Stimulated activated CD4-positive, alpha-beta T cell treated with anti-CD3 and anti-CD28 coated beads, Interleukin-2, amount 100 ng/mL, for 48 hours (primary cell): Measurements from ENCODE around the gene ATF5.
"Not testable (repeated sequence)": the region's sequence is repeated elsewhere in the genome, so short reads cannot be mapped to it uniquely, and the experiment has no call there.

ENCODE experiments used
- DNase-seq, 2 donors: peaks; one replicate each; pipeline ENCODE4 v3.0.0-alpha.2; 2020

The ATF5 gene

GRCh38 chr19:49950956-49951526 lies 22.0 kb downstream of the ATF5 start:
- no peak for DNase-seq

GRCh38 chr19:49951806-49952478 lies 22.9 kb downstream of the ATF5 start:
- DNase-seq = no peak

GRCh38 chr19:49952479-49952836 lies 23.5 kb downstream of the ATF5 start:
- DNase-seq = no peak

GRCh38 chr19:49952906-49953305 lies 23.9 kb downstream of the ATF5 start:
- no peak for DNase-seq

- DNase-seq = no peak
Measured at GRCh38 chr19:49953416-49953815, 24.4 kb downstream of the ATF5 start.

GRCh38 chr19:49954092-49954829 lies 25.3 kb downstream of the ATF5 start:
- DNase-seq = no peak

- DNase-seq = no peak
Measured at GRCh38 chr19:49954933-49955332, 25.9 kb downstream of the ATF5 start.

GRCh38 chr19:49956115-49956495 lies 27.1 kb downstream of the ATF5 start:
- DNase-seq = no peak

GRCh38 chr19:49957262-49957915 lies 28.4 kb downstream of the ATF5 start:
- DNase-seq = no peak

- not testable (repeated sequence) for DNase-seq
Measured at GRCh38 chr19:49958144-49958543, 29.1 kb downstream of the ATF5 start.

GRCh38 chr19:49958596-49958995 lies 29.6 kb downstream of the ATF5 start:
- DNase-seq = not testable (repeated sequence)

GRCh38 chr19:49959892-49960291 lies 30.9 kb downstream of the ATF5 start:
- DNase-seq = not testable (repeated sequence)

GRCh38 chr19:49960980-49961379 lies 32.0 kb downstream of the ATF5 start, which contains the start of gene SIGLEC11:
TSS of gene SIGLEC11 (minus strand) at chr19:49961172. CDS start at chr19:49961081, 91 bp downstream.
- DNase-seq = not testable (repeated sequence)

GRCh38 chr19:49968279-49968922 lies 39.4 kb downstream of the ATF5 start:
- no peak for DNase-seq

GRCh38 chr19:49969355-49969754 lies 40.4 kb downstream of the ATF5 start:
- DNase-seq = not testable (repeated sequence)

GRCh38 chr19:49971991-49972411 lies 43.0 kb downstream of the ATF5 start:
- DNase-seq = no peak

GRCh38 chr19:49972841-49973240 lies 43.8 kb downstream of the ATF5 start:
- DNase-seq = no peak

GRCh38 chr19:49973987-49974386 lies 45.0 kb downstream of the ATF5 start:
- no peak for DNase-seq

GRCh38 chr19:49975051-49975450 lies 46.0 kb downstream of the ATF5 start:
- no peak for DNase-seq

- no peak for DNase-seq
Measured at GRCh38 chr19:49976496-49976895, 47.5 kb downstream of the ATF5 start.

GRCh38 chr19:49977076-49977475 lies 48.1 kb downstream of the ATF5 start:
- no peak for DNase-seq

- no peak for DNase-seq
Measured at GRCh38 chr19:49977881-49978280, 48.9 kb downstream of the ATF5 start.

- no peak for DNase-seq
Measured at GRCh38 chr19:49978324-49978723, 49.3 kb downstream of the ATF5 start.
